Activated naive CD8-positive, alpha-beta T cell treated with anti-CD3 and anti-CD28 coated beads, Interleukin-2, amount 50 U/mL, for 16 hours (primary cell): Measurements from ENCODE around the gene UBE2E1.
"Not testable (repeated sequence)": the region's sequence is repeated elsewhere in the genome, so short reads cannot be mapped to it uniquely, and the experiment has no call there.

ENCODE experiments used
- DNase-seq: peaks from one replicate; pipeline ENCODE4 v3.0.0-alpha.2; 2020; ENCODE audit warnings: low read depth, low spot score

UBE2E1 gene

DNA sequence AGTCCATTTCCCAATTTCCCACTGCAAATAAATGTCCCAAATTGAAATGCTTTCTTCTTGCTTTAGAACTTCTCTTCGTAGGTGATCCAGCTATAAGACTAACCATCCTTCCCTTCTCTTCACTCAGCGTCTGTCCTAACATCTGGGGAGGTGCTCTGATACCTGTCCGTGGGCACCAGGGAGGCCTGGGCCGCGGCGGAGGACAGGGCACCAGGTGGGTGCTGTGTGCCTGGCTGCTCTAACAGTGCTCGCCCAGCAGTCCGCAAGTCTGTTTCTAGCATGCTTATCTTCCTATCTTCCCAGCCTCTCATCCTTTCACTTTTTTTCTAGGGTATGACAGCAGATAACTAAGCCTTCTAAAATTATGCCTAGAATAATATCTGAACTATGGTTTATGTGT, 73.7 kb downstream of the UBE2E1 start:
- DNase-seq, result no peak

DNA sequence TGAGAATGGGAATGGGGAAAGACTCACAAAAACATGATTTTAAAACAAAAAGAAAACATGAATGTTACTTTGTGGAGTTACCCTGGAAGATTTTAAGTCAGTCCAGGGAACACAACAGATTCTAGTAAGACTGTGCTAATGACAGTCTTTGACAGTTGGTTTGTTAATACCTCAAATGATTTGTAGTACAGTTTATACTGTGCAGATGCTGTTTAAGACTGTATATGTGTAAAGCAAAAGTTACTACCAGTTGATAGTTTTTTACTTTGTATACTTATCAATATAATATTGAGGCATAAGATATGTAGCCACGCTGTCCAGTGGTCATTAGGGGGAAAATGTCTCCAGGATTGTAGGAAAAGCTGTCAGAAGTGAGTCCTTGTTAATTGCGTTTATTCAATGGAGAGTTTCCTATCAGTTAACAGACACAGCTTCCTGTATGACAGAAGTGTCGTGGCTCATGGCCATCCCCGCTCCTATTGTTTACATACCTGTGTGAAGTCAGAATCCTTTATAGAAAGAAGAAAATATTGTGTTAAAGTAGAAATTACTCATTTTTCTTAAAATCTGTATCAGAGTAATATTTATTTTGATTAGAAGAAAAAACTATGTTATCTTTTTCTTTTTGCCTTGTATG, 75.1 kb downstream of the UBE2E1 start:
- no peak for DNase-seq

- not testable (repeated sequence) for DNase-seq
Observed at GRCh38 chr3:23881993-23882392, 76.2 kb downstream of the UBE2E1 start.

DNA sequence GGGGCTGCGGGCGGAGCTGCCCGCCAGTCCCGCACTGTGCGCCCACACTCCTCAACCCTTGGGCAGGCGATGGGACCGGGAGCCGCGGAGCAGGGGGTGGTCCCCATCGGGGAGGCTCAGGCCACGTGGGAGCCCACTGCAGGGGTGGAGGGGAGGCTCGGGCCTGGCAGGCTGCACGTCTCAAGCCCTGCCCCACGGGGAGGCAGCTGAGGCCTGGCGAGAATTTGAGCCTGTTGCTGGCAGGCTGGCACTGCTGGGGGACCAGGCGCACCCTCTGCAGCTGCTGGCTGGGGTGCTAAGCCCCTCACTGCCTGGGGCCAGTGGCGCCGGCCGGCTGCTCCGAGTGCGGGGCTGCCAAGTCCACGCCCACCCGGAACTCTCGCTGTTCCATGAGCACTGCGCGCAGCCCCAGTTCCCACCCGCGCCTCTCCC, 76.7 kb downstream of the UBE2E1 start:
- DNase-seq, result no peak

- DNase-seq, result no peak
Observed at GRCh38 chr3:23884481-23884880, 78.7 kb downstream of the UBE2E1 start.

DNA sequence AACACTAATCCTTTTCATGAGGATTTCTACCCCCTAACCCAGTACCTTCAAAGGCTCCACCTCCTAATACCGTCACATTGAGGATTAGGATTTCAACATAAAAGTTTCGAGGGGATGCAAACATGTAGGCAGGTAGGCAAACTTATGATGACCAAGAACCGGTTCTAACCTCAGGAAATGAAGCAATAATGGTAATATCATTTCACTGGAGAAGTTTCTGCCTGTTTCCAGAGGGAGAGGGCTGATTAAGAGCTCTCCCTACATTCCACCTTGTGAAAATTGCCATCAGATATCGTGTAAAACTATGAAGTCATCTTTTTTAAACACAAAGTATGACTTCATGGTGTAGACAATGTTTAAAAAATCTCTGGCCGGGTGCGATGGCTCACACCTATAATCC, 79.5 kb downstream of the UBE2E1 start:
- DNase-seq, result no peak

GRCh38 chr3:23886311-23886710, 80.6 kb downstream of the UBE2E1 start:
- DNase-seq, result no peak

- DNase-seq, result no peak
Observed at GRCh38 chr3:23888617-23889228, 83.0 kb downstream of the UBE2E1 start.

DNA sequence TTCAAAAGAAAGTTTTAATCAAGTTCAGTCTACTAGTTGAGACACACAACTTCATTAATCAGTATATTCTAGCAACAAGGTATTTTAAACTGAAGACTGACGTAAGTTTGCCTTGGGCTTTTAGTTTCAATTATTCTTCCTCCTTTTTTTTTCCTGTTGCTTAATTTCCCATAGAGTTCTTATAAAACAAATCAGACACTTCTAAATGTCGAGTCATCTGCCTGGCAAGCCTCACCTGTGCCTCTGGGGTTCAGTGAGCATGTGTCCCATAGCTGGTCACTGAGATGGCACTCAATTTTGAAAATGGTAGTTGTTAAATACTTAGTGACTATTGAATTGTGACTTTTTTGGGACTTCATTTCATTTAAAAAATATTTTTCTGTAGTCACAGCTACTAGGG, 83.6 kb downstream of the UBE2E1 start:
- DNase-seq, result no peak

DNA sequence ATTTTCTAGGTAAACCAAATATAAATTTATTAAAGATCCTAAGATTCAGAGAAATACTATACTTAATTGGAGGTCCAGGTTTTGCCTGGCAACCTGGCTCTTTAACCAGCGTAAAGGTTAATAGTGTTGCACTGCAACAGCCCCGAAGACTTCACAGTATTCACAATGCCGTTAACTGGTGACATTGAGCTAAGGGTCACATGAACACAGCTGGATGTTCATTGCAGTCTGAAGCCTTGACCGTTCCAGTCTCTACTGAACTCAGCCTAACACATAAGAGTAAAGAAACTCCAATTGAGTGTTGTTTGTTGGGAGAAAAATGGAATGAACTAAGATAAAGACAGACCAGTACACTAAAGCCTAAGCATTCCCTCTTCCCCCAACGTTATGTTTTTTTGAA, 84.2 kb downstream of the UBE2E1 start:
- DNase-seq, result no peak

DNA sequence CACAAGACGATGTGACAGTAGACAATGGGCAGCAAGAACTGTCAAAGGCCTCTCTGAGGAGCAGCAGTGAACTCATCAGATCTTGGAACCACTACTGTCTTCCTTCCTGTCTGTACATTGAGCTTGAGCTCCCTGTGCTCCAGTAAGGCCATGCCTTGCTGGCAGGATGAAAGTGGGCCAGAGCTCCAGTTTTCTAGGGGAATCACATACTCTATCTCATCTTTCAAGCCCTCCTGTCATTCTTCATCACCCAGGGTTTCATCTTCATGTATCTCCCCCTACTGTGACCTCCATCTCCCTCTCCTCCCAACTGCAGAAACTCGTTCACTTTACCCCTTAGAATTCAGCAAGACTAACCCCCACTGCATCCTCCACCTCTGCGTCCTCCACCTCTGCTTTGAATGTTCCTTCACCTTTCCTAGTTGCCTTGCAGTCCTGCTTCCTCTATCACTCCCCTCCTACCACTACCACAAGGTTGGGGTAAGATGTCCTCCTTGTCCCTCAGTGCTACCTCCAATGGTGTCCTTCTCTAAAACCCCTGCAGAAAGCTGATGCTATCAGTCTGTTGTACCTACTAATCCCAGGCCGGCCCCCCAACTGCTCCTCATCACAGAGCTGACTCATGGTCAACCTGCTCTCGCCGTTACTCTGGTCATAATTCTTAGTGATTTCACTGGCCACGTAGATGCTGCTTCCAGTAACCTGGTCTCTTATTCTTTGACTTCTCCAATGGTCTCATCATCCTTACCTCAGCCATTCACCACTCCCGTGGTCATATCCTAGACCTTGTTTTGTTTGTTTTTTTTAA, 88.7 kb downstream of the UBE2E1 start:
- DNase-seq, result no peak

DNA sequence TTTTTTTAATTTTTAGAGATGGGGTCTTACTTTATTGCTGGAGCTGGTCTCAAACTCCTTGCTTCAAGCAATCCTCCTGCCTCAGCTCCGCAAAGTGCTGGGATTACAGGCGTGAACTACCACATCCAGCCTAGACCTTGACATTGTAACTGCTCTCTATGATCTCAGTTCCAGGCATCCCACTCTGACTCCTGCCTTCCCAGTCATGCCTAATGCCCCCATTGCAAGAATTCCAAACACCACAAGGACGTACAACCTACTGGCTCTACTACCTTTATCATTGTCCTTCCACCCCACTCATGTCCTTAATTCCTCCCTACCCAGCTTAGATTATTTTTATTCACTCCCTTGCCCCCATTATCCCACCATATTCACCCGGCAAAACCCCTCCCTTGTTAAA, 89.4 kb downstream of the UBE2E1 start:
- no peak for DNase-seq

GRCh38 chr3:23900744-23901143, 95.0 kb downstream of the UBE2E1 start:
- no peak for DNase-seq

- no peak for DNase-seq
Observed at GRCh38 chr3:23904545-23904944, 98.8 kb downstream of the UBE2E1 start.

- DNase-seq, result no peak
Observed at GRCh38 chr3:23909341-23909740, 103.6 kb downstream of the UBE2E1 start.

DNA sequence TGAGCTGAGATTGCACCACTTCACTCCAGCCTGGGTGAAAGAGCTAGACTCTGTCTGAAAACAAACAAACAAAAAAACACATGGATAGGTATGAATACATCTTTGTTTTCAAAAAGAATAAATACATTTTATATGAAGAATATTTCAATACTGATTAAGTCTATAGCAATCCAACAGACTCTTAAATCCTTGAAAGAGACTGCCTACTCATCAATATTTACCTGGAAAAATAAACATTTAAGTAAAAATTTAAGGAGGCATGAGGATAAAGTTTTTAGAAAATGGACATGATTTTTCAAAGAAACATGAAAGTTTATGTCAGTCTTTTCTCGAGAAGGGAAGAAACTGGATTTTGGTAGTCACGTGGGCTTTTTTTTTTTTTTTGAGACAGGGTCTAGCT, 105.6 kb downstream of the UBE2E1 start:
- no peak for DNase-seq

DNA sequence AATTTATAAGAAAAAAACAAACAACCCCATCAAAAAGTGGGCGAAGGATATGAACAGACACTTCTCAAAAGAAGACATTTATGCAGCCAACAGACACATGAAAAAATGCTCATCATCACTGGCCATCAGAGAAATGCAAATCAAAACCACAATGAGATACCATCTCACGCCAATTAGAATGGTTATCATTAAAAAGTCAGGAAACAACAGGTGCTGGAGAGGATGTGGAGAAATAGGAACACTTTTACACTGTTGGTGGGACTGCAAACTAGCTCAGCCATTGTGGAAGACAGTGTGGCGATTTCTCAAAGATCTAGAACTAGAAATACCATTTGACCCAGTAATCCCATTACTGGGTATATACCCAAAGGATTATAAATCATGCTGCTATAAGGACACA, 106.6 kb downstream of the UBE2E1 start:
- DNase-seq, result not testable (repeated sequence)

DNA sequence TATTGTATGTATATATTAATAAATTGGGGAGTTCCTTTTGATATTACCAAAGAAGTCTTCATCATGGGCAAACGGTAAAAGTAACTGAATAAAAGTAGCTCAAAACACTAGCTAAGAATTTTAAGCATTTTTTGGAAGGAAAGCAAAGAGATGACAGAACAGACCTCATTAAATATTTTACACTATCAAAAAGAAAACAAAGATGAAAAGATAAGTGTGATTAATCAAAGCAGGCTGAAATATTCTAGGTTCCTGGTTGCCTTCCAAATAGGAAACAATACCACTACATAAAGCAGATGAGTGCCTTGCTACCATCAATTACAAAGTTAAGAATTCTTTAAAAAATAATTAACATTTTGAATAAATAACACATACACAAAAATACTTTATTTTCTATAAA, 107.4 kb downstream of the UBE2E1 start:
- no peak for DNase-seq

DNA sequence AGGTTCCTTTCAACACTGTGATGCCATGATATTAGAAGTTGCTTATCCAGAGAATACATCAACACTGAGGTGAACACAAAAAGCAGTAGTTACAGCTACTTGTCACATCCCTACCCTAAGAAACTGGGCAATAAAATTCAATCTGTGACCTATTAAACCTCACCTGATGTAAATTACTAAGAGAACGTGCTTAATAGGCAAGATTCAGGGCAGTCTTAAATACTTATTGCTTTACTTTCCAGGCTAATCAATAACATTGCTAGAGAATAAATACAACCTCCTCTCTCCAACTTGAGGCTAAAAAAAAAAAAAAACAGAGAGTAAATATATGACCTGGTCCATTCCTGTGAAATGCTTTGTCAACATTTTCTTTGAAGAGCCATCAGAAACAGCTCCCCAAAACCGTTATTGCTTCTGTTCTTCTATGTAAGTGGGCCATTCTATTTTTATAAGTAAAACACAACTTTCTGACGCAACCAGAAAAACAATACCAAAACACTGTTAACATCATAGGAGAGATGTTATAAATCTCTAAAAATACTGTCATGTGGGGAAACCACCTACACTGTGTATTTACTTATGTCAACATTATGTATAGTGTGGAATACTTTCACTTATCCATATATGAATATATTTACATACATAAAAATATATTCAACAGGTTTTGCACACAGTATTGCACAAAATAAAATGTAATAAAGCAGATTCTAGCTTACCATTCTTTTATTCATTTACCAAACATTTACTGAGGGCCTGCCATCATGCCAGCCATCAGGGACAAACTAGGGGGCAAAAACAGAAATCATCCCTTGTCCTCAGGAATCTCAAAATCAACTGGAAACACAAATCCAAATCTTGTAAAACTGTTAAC, 108.4 kb downstream of the UBE2E1 start:
- no peak for DNase-seq

DNA sequence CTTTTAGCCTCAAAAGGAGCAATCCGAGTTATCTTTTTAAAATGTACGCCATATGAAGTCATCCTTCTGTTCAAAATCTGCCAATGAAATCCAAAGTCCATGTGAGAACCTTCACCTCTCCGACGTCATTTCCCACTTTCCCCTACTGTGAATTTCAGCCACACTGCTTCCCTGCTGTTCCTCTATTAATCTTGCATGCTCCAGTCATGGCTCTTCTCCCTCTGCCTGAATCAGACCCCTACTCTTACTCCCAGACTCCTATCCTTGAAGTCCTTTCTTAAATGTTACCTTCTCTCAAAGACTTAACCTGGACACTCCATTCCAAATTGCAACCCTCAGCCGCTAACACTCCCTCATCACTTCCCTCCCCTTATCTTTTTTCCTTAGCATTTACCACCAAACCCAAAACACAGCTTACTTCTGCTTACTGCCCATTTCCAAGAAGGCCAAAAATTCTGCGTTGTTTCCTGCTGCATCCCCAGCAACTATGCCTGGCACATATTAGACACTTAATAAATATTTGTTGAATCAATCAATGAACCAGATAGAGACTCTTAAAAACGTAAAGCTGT, 109.9 kb downstream of the UBE2E1 start:
- no peak for DNase-seq

- DNase-seq, result no peak
Observed at GRCh38 chr3:23916152-23916885, 110.6 kb downstream of the UBE2E1 start.
